Nephron progenitor cell (in vitro differentiated cells): ENCODE measurements around the gene TIMM22.

Source experiments
- DNase-seq: peaks from one replicate; pipeline ENCODE4 v3.0.0; 2021
- H3K27ac Mint-ChIP-seq: 2 replicates; pipeline ENCODE4 v1.8.0; 2021; ENCODE audit warnings: mild to moderate bottlenecking, moderate library complexity, mixed read lengths
- H3K27me3 Mint-ChIP-seq: 2 replicates; pipeline ENCODE4 v1.8.0; 2021; ENCODE audit warnings: mild to moderate bottlenecking, low read depth, mixed read lengths; ENCODE audit not compliant: poor library complexity
- H3K36me3 Mint-ChIP-seq: 2 replicates; pipeline ENCODE4 v1.8.0; 2021; ENCODE audit warnings: low read depth, mixed read lengths
- H3K4me1 Mint-ChIP-seq: 2 replicates; pipeline ENCODE4 v1.8.0; 2021; ENCODE audit warnings: mixed read lengths
- H3K4me3 Mint-ChIP-seq: 2 replicates; pipeline ENCODE4 v1.8.0; 2021; ENCODE audit warnings: mild to moderate bottlenecking, moderate library complexity, mixed read lengths
- H3K9me3 Mint-ChIP-seq: 2 replicates; pipeline ENCODE4 v1.8.0; 2021; ENCODE audit warnings: mild to moderate bottlenecking, moderate library complexity, mixed read lengths
- CTCF ChIP-seq: fragments of 200-600 bp; sonication (generic); IDR thresholded peaks from 2 replicates; pipeline ENCODE4 v1.5.0; 2021; ENCODE audit warnings: antibody characterized with exemption

The TIMM22 gene

GRCh38 chr17:1009229-1010085, 12.5 kb downstream of the TIMM22 start:
- H3K27ac Mint-ChIP-seq, result no peak overlapping the region
- DNase-seq, result no peak
- TF ChIP-seq CTCF, result no peak
- H3K4me3 Mint-ChIP-seq, result no peak overlapping the region
- no peaks in the 10 kb centered on the region for H3K9me3 Mint-ChIP-seq
- peaks cover 12% of the 10 kb centered on the region for H3K36me3 Mint-ChIP-seq
- no peaks in the 10 kb centered on the region for H3K27me3 Mint-ChIP-seq
- peaks cover 11% of the 10 kb centered on the region for H3K4me1 Mint-ChIP-seq

- peaks cover 14% of the 10 kb centered on the region for H3K36me3 Mint-ChIP-seq
- H3K4me1 Mint-ChIP-seq, result peaks cover 8% of the 10 kb centered on the region
- no peaks in the 10 kb centered on the region for H3K27me3 Mint-ChIP-seq
- H3K27ac Mint-ChIP-seq, result no peak overlapping the region
- TF ChIP-seq CTCF, result no peak
- no peaks in the 10 kb centered on the region for H3K9me3 Mint-ChIP-seq
- no peak overlapping the region for H3K4me3 Mint-ChIP-seq
- DNase-seq, result no peak
These were observed 13.1 kb downstream of the TIMM22 start for GRCh38 chr17:1010086-1010450.

- Mint-ChIP-seq H3K27ac (no peak overlapping the region), H3K4me1 (peaks cover 3% of the 10 kb centered on the region), H3K4me3 (no peak overlapping the region), H3K9me3 (no peaks in the 10 kb centered on the region), H3K36me3 (peaks cover 9% of the 10 kb centered on the region), H3K27me3 (no peaks in the 10 kb centered on the region)
- TF ChIP-seq CTCF, result no peak
- DNase-seq, result no peak
These were observed 13.7 kb downstream of the TIMM22 start for GRCh38 chr17:1010586-1010985.

- Mint-ChIP-seq H3K4me3 (no peak overlapping the region), H3K27me3 (no peaks in the 10 kb centered on the region), H3K36me3 (peaks cover 10% of the 10 kb centered on the region), H3K9me3 (no peaks in the 10 kb centered on the region), H3K4me1 (no peaks in the 10 kb centered on the region), H3K27ac (no peak overlapping the region)
- TF ChIP-seq CTCF, result no peak
- DNase-seq, result no peak
These were observed 14.2 kb downstream of the TIMM22 start for GRCh38 chr17:1011138-1011537.

GRCh38 chr17:1011760-1012735, 15.1 kb downstream of the TIMM22 start:
- DNase-seq, result no peak
- no peaks in the 10 kb centered on the region for H3K9me3 Mint-ChIP-seq
- H3K27ac Mint-ChIP-seq, result no peak overlapping the region
- no peaks in the 10 kb centered on the region for H3K27me3 Mint-ChIP-seq
- no peaks in the 10 kb centered on the region for H3K4me1 Mint-ChIP-seq
- H3K4me3 Mint-ChIP-seq, result no peak overlapping the region
- peaks cover 10% of the 10 kb centered on the region for H3K36me3 Mint-ChIP-seq
- TF ChIP-seq CTCF, result no peak
